Upper lobe of left lung (tissue), 6 donors: ENCODE measurements around the gene CA10. TPM values are rescaled to one million over a fixed set of nuclear protein-coding genes. Genes with fewer than 3 reads are reported as not detected.

Experiments used
- ATAC-seq, 2 donors: fragments of 200-7000 bp; cut with Tn5 transposase; one replicate each; pipeline ENCODE4 v1.9.1; 2022; ENCODE audit warnings: mild to moderate bottlenecking in 2 of 2, moderate library complexity in 2 of 2; ENCODE audit not compliant: low FRiP score in 2 of 2
- DNase-seq, 2 donors: peaks; one replicate each; pipeline ENCODE4 v3.0.0-alpha.2; 2019 to 2020
- H3K27ac ChIP-seq, 4 donors: fragments of 200-600 bp; sonication (generic); one replicate each; pipeline ENCODE4 v1.5.1; 2016 to 2019
- H3K27me3 ChIP-seq, 4 donors: fragments of 200-600 bp; sonication (generic); one replicate each; pipeline ENCODE4 v1.5.1; 2017 to 2019
- H3K36me3 ChIP-seq, 4 donors: fragments of 200-600 bp; sonication (generic); one replicate each; pipeline ENCODE4 v1.5.1; 2016 to 2019
- H3K4me1 ChIP-seq, 4 donors: fragments of 200-600 bp; sonication (generic); one replicate each; pipeline ENCODE4 v1.5.1; 2018 to 2019
- H3K4me3 ChIP-seq, 4 donors: fragments of 200-600 bp; sonication (generic); one replicate each; pipeline ENCODE4 v1.5.1; 2017 to 2019; ENCODE audit warnings: mild to moderate bottlenecking in 2 of 4, moderate library complexity in 1 of 4
- H3K9me3 ChIP-seq, 4 donors: fragments of 200-600 bp; sonication (generic); one replicate each; pipeline ENCODE4 v1.5.1; 2018 to 2019
- EP300 ChIP-seq, 4 donors: sonication (generic); formaldehyde crosslinking; IDR thresholded peaks; one replicate each; pipeline ENCODE4 v1.5.1; 2017; ENCODE audit warnings: antibody characterized with exemption in 4 of 4, control low read depth in 2 of 4
- POLR2A ChIP-seq, 4 donors: fragments of 450-650 bp; IDR thresholded peaks; one replicate each; pipeline ENCODE4 v1.5.1; 2016 to 2017; ENCODE audit warnings: antibody characterized with exemption in 4 of 4, mild to moderate bottlenecking in 2 of 4
- POLR2AphosphoS5 ChIP-seq, 2 donors: sonication (generic); formaldehyde crosslinking; IDR thresholded peaks; one replicate each; pipeline ENCODE4 v1.5.1; 2017; ENCODE audit warnings: antibody characterized with exemption in 2 of 2
- WGBS, 2 donors: methylation state at CpG; one replicate each; pipeline ENCODE4 v1.1.5; 2017 to 2018; 5-methylcytosine and 5-hydroxymethylcytosine counted together
- total RNA-seq, 6 donors: library from RNA; depleted of rRNA in 4 of 6; stranded (reverse); fragments of >200 nt in 4 of 6; gene quantifications; one replicate each; pipeline versions ENCODE4 v1.1.0 to v1.2.1, GENCODE V29; 2016 to 2021
- TF ChIP-seq, protein P1 (sequence below), 6 experiments: fragments of 450-650 bp in 4 of 6; fragments of 200-600 bp in 2 of 6; sonication (generic) in 2 of 6; IDR thresholded peaks; one replicate each; pipeline ENCODE4 v1.5.1; 2016 to 2019; ENCODE audit warnings: antibody characterized with exemption in 6 of 6
- donor health status: DM: no; HTN: no; CAD: no; lungs with moderate emphysema.
- donor health status: DM: no; HTN: yes; CAD: no; lungs with severe emphysema.

Gene CA10
- total RNA-seq, 6 donors from 2014 or later: 0.10 TPM; not detected in 5

DNA sequence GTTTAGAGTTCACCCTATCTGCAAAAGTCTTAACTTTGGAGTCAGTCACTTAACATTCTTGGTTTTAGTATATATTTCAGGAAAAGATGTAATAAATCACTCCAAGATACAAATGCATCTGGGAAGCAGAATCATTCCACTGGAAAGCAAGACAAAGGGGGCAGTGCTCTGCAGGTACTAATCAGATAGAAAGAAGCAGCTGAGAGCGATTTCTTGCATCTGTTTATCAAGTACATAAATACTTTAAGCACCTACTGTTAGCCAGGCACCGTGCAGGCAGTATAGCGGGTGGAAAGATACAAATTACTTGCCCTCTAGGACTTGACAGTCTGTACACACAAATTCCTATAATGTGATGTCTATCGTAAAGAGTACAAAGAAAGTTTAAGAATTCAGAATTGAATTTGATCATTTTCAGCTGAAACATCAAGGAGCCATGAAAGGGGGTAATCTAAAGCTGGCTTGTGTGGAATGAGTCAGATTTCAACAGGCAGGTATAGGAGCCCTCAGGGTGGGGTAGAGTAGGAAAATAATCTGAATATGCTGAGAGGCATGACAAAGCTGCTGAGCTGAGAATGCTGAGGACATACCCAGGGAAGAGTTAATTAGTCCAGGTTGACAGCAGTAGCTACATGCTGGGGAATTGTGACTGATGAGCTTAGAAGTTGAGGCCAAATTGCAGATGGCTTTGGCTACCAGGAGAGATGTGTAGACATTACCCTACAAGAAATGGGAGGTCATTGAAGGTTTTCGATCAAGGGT is 110.2 kb downstream of the CA10 start:
- H3K4me3 ChIP-seq: no peak overlapping the region
- ATAC-seq (no peak), DNase-seq (no peak)
- H3K27ac ChIP-seq: no peak overlapping the region
- 51 to 59% methylated on average over 5 of the region's 5 CpGs for WGBS, 2 donors
- TF ChIP-seq, protein P1, sequence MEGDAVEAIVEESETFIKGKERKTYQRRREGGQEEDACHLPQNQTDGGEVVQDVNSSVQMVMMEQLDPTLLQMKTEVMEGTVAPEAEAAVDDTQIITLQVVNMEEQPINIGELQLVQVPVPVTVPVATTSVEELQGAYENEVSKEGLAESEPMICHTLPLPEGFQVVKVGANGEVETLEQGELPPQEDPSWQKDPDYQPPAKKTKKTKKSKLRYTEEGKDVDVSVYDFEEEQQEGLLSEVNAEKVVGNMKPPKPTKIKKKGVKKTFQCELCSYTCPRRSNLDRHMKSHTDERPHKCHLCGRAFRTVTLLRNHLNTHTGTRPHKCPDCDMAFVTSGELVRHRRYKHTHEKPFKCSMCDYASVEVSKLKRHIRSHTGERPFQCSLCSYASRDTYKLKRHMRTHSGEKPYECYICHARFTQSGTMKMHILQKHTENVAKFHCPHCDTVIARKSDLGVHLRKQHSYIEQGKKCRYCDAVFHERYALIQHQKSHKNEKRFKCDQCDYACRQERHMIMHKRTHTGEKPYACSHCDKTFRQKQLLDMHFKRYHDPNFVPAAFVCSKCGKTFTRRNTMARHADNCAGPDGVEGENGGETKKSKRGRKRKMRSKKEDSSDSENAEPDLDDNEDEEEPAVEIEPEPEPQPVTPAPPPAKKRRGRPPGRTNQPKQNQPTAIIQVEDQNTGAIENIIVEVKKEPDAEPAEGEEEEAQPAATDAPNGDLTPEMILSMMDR (IDR thresholded peaks at IDR 0.05): no peak
- TF ChIP-seq EP300 (IDR thresholded peaks at IDR 0.05) (no peak), POLR2A (IDR thresholded peaks at IDR 0.05) (no peak), POLR2AphosphoS5 (IDR thresholded peaks at IDR 0.05) (no peak)
- no peaks in the 10 kb centered on the region for H3K27me3 ChIP-seq
- no peaks in the 10 kb centered on the region for H3K36me3 ChIP-seq
- no peaks in the 10 kb centered on the region for H3K9me3 ChIP-seq
- H3K4me1 ChIP-seq: no peaks in the 10 kb centered on the region

DNA sequence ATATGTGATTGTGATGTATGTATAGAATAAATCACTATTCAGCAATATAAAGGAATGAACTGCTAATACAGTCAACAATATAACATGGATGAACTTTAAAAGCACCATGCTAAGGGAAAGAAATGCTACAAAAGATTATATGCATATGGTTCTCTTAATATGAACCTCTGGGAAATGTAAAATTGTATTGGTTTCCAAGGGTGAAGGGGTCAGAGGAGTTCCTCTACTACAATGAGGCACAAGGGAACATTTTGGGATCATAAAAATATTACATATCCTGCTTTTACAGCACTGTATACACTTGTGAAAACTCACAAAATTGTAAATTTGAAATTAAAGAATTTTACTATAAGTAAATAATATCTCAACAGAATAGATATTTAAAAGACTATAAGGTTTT is 111.4 kb downstream of the CA10 start:
- no peaks in the 10 kb centered on the region for H3K36me3 ChIP-seq
- no peak for ATAC-seq
- no peaks in the 10 kb centered on the region for H3K4me1 ChIP-seq
- no peak overlapping the region for H3K4me3 ChIP-seq
- H3K27ac ChIP-seq: no peak overlapping the region
- no peak for DNase-seq
- TF ChIP-seq, protein P1 (IDR thresholded peaks at IDR 0.05): no peak
- TF ChIP-seq EP300 (IDR thresholded peaks at IDR 0.05) (no peak), POLR2A (IDR thresholded peaks at IDR 0.05) (no peak), POLR2AphosphoS5 (IDR thresholded peaks at IDR 0.05) (no peak)
- no peaks in the 10 kb centered on the region for H3K9me3 ChIP-seq
- H3K27me3 ChIP-seq: no peaks in the 10 kb centered on the region

DNA sequence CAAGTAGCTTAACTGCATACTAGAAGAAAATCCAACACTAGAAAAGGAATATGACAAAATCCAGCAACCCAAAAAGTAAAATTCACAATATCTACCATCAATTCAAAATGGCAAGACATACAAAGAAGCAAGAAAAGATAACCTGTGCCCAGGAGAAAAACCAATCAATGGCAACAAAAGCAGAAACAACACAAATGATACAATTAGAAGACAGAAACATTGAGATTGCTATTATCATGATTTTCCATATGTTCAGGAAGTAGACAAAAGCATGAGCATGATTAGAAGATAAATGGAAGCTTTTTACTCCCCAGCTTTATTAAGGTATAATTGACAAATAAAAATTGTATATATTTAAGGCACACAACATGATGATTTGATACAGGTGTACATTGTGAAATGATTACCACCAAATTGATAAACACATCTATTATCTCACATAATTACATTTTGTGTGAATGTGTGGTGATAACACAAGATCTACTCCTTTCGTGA is 117.3 kb downstream of the CA10 start:
- DNase-seq: no peak
- Histone ChIP-seq H3K36me3 (no peaks in the 10 kb centered on the region), H3K27me3 (no peaks in the 10 kb centered on the region), H3K4me1 (no peaks in the 10 kb centered on the region), H3K4me3 (no peak overlapping the region), H3K27ac (no peak overlapping the region), H3K9me3 (no peaks in the 10 kb centered on the region)
- WGBS, 2 donors: 88 to 89% methylated on average over 1 of the region's 1 CpG
- no peak for ATAC-seq
- TF ChIP-seq POLR2A (IDR thresholded peaks at IDR 0.05) (no peak), EP300 (IDR thresholded peaks at IDR 0.05) (no peak), POLR2AphosphoS5 (IDR thresholded peaks at IDR 0.05) (no peak)

DNA sequence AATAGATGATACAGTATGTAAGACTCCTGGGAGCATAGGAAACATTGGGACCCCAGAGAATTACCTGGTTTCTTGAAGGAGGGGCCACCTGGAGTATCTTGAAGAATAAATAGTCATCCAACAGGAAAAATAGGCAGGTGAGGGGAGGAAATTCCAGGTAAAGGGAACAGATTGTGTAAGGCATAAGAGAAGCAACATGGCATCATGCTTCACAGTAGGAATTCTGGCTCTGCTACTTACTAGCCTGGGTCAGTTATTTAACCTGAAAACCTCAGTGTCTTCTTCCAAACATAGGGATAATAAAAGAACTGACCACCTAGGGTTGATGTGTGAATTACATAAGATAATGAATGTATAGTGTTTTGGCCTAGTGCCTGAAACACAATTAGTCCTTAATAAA is 122.1 kb downstream of the CA10 start:
- H3K9me3 ChIP-seq: no peaks in the 10 kb centered on the region
- H3K36me3 ChIP-seq: no peaks in the 10 kb centered on the region
- TF ChIP-seq, protein P1 (IDR thresholded peaks at IDR 0.05): no peak
- TF ChIP-seq POLR2A (IDR thresholded peaks at IDR 0.05) (no peak), POLR2AphosphoS5 (IDR thresholded peaks at IDR 0.05) (no peak), EP300 (IDR thresholded peaks at IDR 0.05) (no peak)
- ATAC-seq (no peak), DNase-seq (no peak)
- no peak overlapping the region for H3K27ac ChIP-seq
- H3K4me3 ChIP-seq: no peak overlapping the region
- H3K4me1 ChIP-seq: no peaks in the 10 kb centered on the region
- H3K27me3 ChIP-seq: no peaks in the 10 kb centered on the region

DNA sequence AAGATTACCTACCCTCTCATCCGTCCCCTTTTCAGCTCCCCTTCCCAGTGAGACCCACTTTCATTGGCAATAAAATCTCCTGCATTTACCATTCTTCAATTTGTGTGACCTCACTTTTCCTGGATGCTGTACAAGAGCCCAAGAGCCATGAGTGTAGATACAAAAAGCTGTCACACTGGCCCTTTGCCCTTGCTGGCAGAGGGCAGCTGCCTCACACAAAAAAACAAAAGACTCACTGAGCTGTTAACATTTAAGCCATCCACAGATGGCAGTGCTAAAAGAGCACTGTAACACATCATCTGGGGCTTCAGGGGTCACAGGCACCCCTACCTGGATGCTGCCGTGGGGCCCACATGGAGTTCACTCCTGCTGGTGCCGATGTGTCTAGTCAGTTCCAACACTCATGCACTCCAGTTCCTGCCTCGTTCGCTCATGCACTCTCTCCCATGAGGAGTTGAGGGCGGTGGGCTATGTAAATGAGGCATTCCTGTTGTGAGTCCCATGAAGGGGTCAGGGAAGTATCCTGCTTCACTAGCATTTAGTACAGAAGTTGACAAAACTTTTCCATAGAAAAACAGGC is 123.1 kb downstream of the CA10 start:
- Histone ChIP-seq H3K27ac (no peak overlapping the region), H3K4me1 (no peaks in the 10 kb centered on the region), H3K9me3 (no peaks in the 10 kb centered on the region), H3K36me3 (no peaks in the 10 kb centered on the region), H3K4me3 (no peak overlapping the region), H3K27me3 (no peaks in the 10 kb centered on the region)
- 82 to 85% methylated on average over 4 to 6 of the region's 6 CpGs for WGBS, 2 donors
- ATAC-seq: no peak
- TF ChIP-seq EP300 (IDR thresholded peaks at IDR 0.05): no peak
- no peak for DNase-seq

DNA sequence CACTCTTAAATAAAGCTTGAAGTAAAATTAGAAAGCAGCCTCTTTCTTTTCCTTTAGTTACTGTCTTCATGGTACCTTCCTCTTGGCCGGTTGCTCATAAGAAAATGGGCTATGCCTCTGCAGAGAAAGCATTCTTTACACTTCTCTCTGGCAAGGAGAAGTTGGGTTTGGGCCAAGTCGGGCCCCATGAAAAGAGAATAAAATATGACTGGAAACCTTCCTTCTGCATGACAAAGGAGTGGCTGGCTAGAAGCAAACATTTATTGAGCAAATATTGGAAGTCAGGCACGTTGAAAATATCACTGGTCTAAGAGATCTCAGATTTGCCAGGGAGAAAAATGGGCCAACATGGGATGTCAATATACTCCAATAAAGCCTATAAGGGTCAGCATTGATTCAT is 126.1 kb downstream of the CA10 start:
- no peaks in the 10 kb centered on the region for H3K36me3 ChIP-seq
- no peaks in the 10 kb centered on the region for H3K9me3 ChIP-seq
- no peak for DNase-seq
- no peak overlapping the region for H3K4me3 ChIP-seq
- ATAC-seq: no peak
- no peaks in the 10 kb centered on the region for H3K4me1 ChIP-seq
- no peak overlapping the region for H3K27ac ChIP-seq
- TF ChIP-seq, protein P1 (IDR thresholded peaks at IDR 0.05): no peak
- no peak for TF ChIP-seq POLR2AphosphoS5 (IDR thresholded peaks at IDR 0.05)
- TF ChIP-seq EP300 (IDR thresholded peaks at IDR 0.05): no peak
- WGBS, 2 donors: 57 to 78% methylated on average over 3 of the region's 3 CpGs
- no peaks in the 10 kb centered on the region for H3K27me3 ChIP-seq
